Mammary epithelial cell (primary cell): ENCODE data around the gene RBM18.

Source experiments
- CTCF ChIP-seq, 2 donors: IDR thresholded peaks in 1 of 2; conservative IDR thresholded peaks in 1 of 2; 2 replicates each; pipeline ENCODE4 v1.5.1; 2011 to 2012; ENCODE audit warnings: inconsistent platforms in 2 of 2, low read length in 2 of 2, mild to moderate bottlenecking in 2 of 2, control low read depth in 1 of 2, low read depth in 1 of 2; ENCODE audit not compliant: insufficient read depth in 1 of 2; ENCODE audit errors: extremely low read depth in 1 of 2
- EZH2 ChIP-seq: IDR thresholded peaks from 2 replicates; pipeline ENCODE4 v1.6.1; 2012; ENCODE audit warnings: low read length, inconsistent platforms, borderline replicate concordance

GRCh38 chr9:122287214-122287720 lies 22.6 kb upstream of the RBM18 start:
- TF ChIP-seq CTCF (conservative IDR thresholded peaks at IDR 0.05 in 1 of 2, IDR thresholded peaks at IDR 0.05 in 1 of 2; ENCODE audit: extremely low read depth in 1 of 2, insufficient read depth in 1 of 2, low read depth in 1 of 2, low read length in 2 of 2) = no peak
- TF ChIP-seq EZH2 = no peak
